Measurements from ENCODE around the gene CER1.

- TF ChIP-seq POLR2A (IDR thresholded peaks at IDR 0.05) = no peak
- TF ChIP-seq EP300 (IDR thresholded peaks at IDR 0.05) = no peak
- TF ChIP-seq, protein P1, sequence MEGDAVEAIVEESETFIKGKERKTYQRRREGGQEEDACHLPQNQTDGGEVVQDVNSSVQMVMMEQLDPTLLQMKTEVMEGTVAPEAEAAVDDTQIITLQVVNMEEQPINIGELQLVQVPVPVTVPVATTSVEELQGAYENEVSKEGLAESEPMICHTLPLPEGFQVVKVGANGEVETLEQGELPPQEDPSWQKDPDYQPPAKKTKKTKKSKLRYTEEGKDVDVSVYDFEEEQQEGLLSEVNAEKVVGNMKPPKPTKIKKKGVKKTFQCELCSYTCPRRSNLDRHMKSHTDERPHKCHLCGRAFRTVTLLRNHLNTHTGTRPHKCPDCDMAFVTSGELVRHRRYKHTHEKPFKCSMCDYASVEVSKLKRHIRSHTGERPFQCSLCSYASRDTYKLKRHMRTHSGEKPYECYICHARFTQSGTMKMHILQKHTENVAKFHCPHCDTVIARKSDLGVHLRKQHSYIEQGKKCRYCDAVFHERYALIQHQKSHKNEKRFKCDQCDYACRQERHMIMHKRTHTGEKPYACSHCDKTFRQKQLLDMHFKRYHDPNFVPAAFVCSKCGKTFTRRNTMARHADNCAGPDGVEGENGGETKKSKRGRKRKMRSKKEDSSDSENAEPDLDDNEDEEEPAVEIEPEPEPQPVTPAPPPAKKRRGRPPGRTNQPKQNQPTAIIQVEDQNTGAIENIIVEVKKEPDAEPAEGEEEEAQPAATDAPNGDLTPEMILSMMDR (IDR thresholded peaks at IDR 0.05) = no peak
- no peak for TF ChIP-seq POLR2AphosphoS5 (IDR thresholded peaks at IDR 0.05)
Observed at GRCh38 chr9:14756291-14756690, 33.8 kb upstream of the CER1 start.

All from suprapubic skin (tissue), 4 donors.